H9 (cell line): ENCODE data around the gene CD28. TPM values are rescaled to one million over a fixed set of nuclear protein-coding genes. Genes with fewer than 3 reads are reported as not detected.
"Not testable (repeated sequence)": the region's sequence is repeated elsewhere in the genome, so short reads cannot be mapped to it uniquely, and the experiment has no call there.

Source experiments
- DNase-seq: peaks from one replicate; pipeline ENCODE4 v3.0.0-alpha.2; 2017
- H2AFZ ChIP-seq: one replicate; pipeline ENCODE4 v1.6.1; 2013; ENCODE audit warnings: mild to moderate bottlenecking, low read length, control low read depth, moderate library complexity
- H2AK5ac ChIP-seq: 2 replicates; pipeline ENCODE4 v1.6.1; 2013; ENCODE audit warnings: low read length, control low read depth, mixed read lengths; ENCODE audit not compliant: insufficient read length
- H2BK120ac ChIP-seq: one replicate; pipeline ENCODE4 v1.6.1; 2013; ENCODE audit warnings: low read depth, mild to moderate bottlenecking, low read length, control low read depth, inconsistent platforms; ENCODE audit not compliant: poor library complexity, severe bottlenecking
- H2BK12ac ChIP-seq: 2 replicates; pipeline ENCODE4 v1.6.1; 2013; ENCODE audit warnings: low read length, control low read depth, mixed read lengths, low read depth; ENCODE audit not compliant: insufficient read length
- H2BK15ac ChIP-seq: 2 replicates; pipeline ENCODE4 v1.6.1; 2013; ENCODE audit warnings: low read depth, low read length, control low read depth
- H2BK20ac ChIP-seq: one replicate; pipeline ENCODE4 v1.6.1; 2013; ENCODE audit warnings: low read depth, mild to moderate bottlenecking, low read length, control low read depth, inconsistent platforms; ENCODE audit not compliant: poor library complexity, severe bottlenecking
- H2BK5ac ChIP-seq: 2 replicates; pipeline ENCODE4 v1.6.1; 2013; ENCODE audit warnings: low read length, control low read depth, mixed read lengths; ENCODE audit not compliant: insufficient read length
- H3K14ac ChIP-seq: 2 replicates; pipeline ENCODE4 v1.6.1; 2013; ENCODE audit warnings: low read length, control low read depth; ENCODE audit not compliant: insufficient read depth
- H3K18ac ChIP-seq: 2 replicates; pipeline ENCODE4 v1.6.1; 2013; ENCODE audit warnings: low read depth, mild to moderate bottlenecking, mixed read lengths, low read length, control low read depth; ENCODE audit not compliant: insufficient read length
- H3K23ac ChIP-seq: 2 replicates; pipeline ENCODE4 v1.6.1; 2013; ENCODE audit warnings: low read length, control low read depth, mixed read lengths, low read depth; ENCODE audit not compliant: insufficient read length
- H3K23me2 ChIP-seq: 2 replicates; pipeline ENCODE4 v1.6.1; 2013; ENCODE audit warnings: low read depth, mild to moderate bottlenecking, mixed read lengths, low read length, control low read depth; ENCODE audit not compliant: insufficient read length, poor library complexity, severe bottlenecking
- H3K27ac ChIP-seq: 2 replicates; pipeline ENCODE4 v1.5.1; 2013; ENCODE audit warnings: low read length, control low read depth, mixed read lengths, low read depth; ENCODE audit not compliant: insufficient read length
- H3K27me3 ChIP-seq: 2 replicates; pipeline ENCODE4 v1.6.1; 2013; ENCODE audit warnings: low read length, control low read depth, inconsistent platforms; ENCODE audit not compliant: insufficient read depth
- H3K4ac ChIP-seq: 2 replicates; pipeline ENCODE4 v1.6.1; 2013; ENCODE audit warnings: low read depth, mild to moderate bottlenecking, control low read depth, inconsistent platforms, low read length, moderate library complexity
- H3K4me1 ChIP-seq: 2 replicates; pipeline ENCODE4 v1.6.1; 2013; ENCODE audit warnings: low read length, control low read depth, inconsistent platforms; ENCODE audit not compliant: insufficient read depth
- H3K4me2 ChIP-seq: 2 replicates; pipeline ENCODE4 v1.6.1; 2013; ENCODE audit warnings: low read length, control low read depth, mixed read lengths; ENCODE audit not compliant: insufficient read length, insufficient read depth
- H3K56ac ChIP-seq: 2 replicates; pipeline ENCODE4 v1.6.1; 2013; ENCODE audit warnings: low read depth, mild to moderate bottlenecking, mixed read lengths, low read length, control low read depth; ENCODE audit not compliant: insufficient read length
- H3K79me1 ChIP-seq: 2 replicates; pipeline ENCODE4 v1.6.1; 2013; ENCODE audit warnings: low read depth, mild to moderate bottlenecking, moderate library complexity, low read length, control low read depth, inconsistent platforms; ENCODE audit not compliant: insufficient read depth, poor library complexity, severe bottlenecking
- H3K79me2 ChIP-seq: 2 replicates; pipeline ENCODE4 v1.6.1; 2013; ENCODE audit warnings: low read length, control low read depth, inconsistent platforms; ENCODE audit not compliant: insufficient read depth
- H3K9ac ChIP-seq: 2 replicates; pipeline ENCODE4 v1.6.1; 2013; ENCODE audit warnings: low read length, control low read depth, mixed read lengths; ENCODE audit not compliant: insufficient read length; ENCODE audit errors: extremely low read depth
- H3K9me3 ChIP-seq: one replicate; pipeline ENCODE4 v1.6.1; 2013; ENCODE audit warnings: low read depth, low read length, inconsistent platforms; ENCODE audit not compliant: control insufficient read depth
- H3T11ph ChIP-seq: one replicate; pipeline ENCODE4 v1.6.1; 2013; ENCODE audit warnings: mild to moderate bottlenecking, low read length, control low read depth, inconsistent platforms
- H4K20me1 ChIP-seq: one replicate; pipeline ENCODE4 v1.6.1; 2013; ENCODE audit not compliant: control insufficient read depth, insufficient read length, insufficient read depth
- H4K5ac ChIP-seq: 2 replicates; pipeline ENCODE4 v1.6.1; 2013; ENCODE audit warnings: low read depth, mild to moderate bottlenecking, mixed read lengths, low read length, control low read depth; ENCODE audit not compliant: insufficient read length
- H4K8ac ChIP-seq: replicated peaks from 2 replicates; pipeline ENCODE4 v1.6.1; 2013; ENCODE audit warnings: low read length, control low read depth, mixed read lengths, low read depth; ENCODE audit not compliant: insufficient read length
- H4K91ac ChIP-seq: 2 replicates; pipeline ENCODE4 v1.6.1; 2013; ENCODE audit warnings: low read depth, mild to moderate bottlenecking, moderate library complexity, mixed read lengths, low read length, control low read depth; ENCODE audit not compliant: insufficient read length
- H3K27ac Mint-ChIP-seq, 3 experiments: 2 replicates in 2 of 3; 3 replicates in 1 of 3; pipeline ENCODE4 v1.8.0; 2020 to 2021; ENCODE audit warnings: mixed read lengths in 3 of 3, mild to moderate bottlenecking in 1 of 3, moderate library complexity in 1 of 3
- H3K27me3 Mint-ChIP-seq: 2 replicates; pipeline ENCODE4 v1.8.0; 2021; ENCODE audit warnings: low read depth, mild to moderate bottlenecking, moderate library complexity, mixed read lengths
- H3K36me3 Mint-ChIP-seq, 3 experiments: 2 replicates in 2 of 3; 3 replicates in 1 of 3; pipeline ENCODE4 v1.8.0; 2020 to 2021; ENCODE audit warnings: low read depth in 3 of 3, mixed read lengths in 3 of 3; ENCODE audit not compliant: insufficient read depth in 1 of 3
- H3K4me1 Mint-ChIP-seq, 2 experiments: 2 replicates each; pipeline ENCODE4 v1.8.0; 2020; ENCODE audit warnings: mixed read lengths in 2 of 2
- H3K4me3 Mint-ChIP-seq, 2 experiments: 2 replicates in 1 of 2; 3 replicates in 1 of 2; pipeline ENCODE4 v1.8.0; 2020 to 2021; ENCODE audit warnings: mild to moderate bottlenecking in 2 of 2, mixed read lengths in 2 of 2, moderate library complexity in 1 of 2
- H3K9me3 Mint-ChIP-seq, 2 experiments: 2 replicates in 1 of 2; 3 replicates in 1 of 2; pipeline ENCODE4 v1.8.0; 2020; ENCODE audit warnings: mild to moderate bottlenecking in 2 of 2, mixed read lengths in 2 of 2, moderate library complexity in 1 of 2
- WGBS: extraction: QIAGEN DNeasy Blood & Tissue Kit; methylation state at CpG from one replicate; pipeline ENCODE4 v1.1.7; 2013; ENCODE audit warnings: missing lambda C conversion rate, low lambda C conversion rate, mixed read lengths; ENCODE audit not compliant: insufficient read length; ENCODE audit errors: extremely low coverage; 5-methylcytosine and 5-hydroxymethylcytosine counted together
- total RNA-seq: library from RNA; stranded (reverse); gene quantifications from 2 replicates; pipeline ENCODE4 v1.2.1, GENCODE V29; 2021

Gene CD28
- total RNA-seq, 1 experiment from 2014 or later, result not detected

- H4K8ac ChIP-seq, H3K4me3 Mint-ChIP-seq, H3K14ac ChIP-seq, H3K4me2 ChIP-seq, H4K20me1 ChIP-seq, H3K56ac ChIP-seq, H3K23me2 ChIP-seq, H3K4me1 ChIP-seq, H3K9ac ChIP-seq, H2AFZ ChIP-seq, H2BK5ac ChIP-seq, H3K27ac ChIP-seq, H3K9me3 ChIP-seq, H2BK12ac ChIP-seq, H4K91ac ChIP-seq, H3K36me3 Mint-ChIP-seq, H3K4ac ChIP-seq, H2BK120ac ChIP-seq, H3K27me3 ChIP-seq, H3K23ac ChIP-seq, H3K27me3 Mint-ChIP-seq, H3K18ac ChIP-seq, H3K27ac Mint-ChIP-seq, H2BK20ac ChIP-seq, H3K9me3 Mint-ChIP-seq, DNase-seq, H3K79me2 ChIP-seq, H2BK15ac ChIP-seq, H3K79me1 ChIP-seq, H3T11ph ChIP-seq, H4K5ac ChIP-seq, H2AK5ac ChIP-seq: not testable (repeated sequence)
- no CpG with 5 or more reads among the region's 43 CpGs for WGBS
- peaks cover 12% of the 10 kb centered on the region in 2 experiments for H3K4me1 Mint-ChIP-seq
These were observed 79.1 kb downstream of the CD28 start for GRCh38 chr2:203785391-203786110.
